ENCODE results near the gene GM2A. TPM values are rescaled to one million over a fixed set of nuclear protein-coding genes. Genes with fewer than 3 reads are reported as not detected.

The GM2A gene
- total and polyA plus RNA-seq, 3 donors from 2014 or later = 29.8 to 54.4 (median 38.0) TPM

- WGBS, 2 donors = 86 to 93% methylated on average over 2 of the region's 2 CpGs
- Histone ChIP-seq H3K27ac (no peak overlapping the region), H3K9me3 (no peaks in the 10 kb centered on the region), H3K4me1 (no peaks in the 10 kb centered on the region), H3K36me3 (ENCODE audit: low read depth, missing control alignments) (no peaks in the 10 kb centered on the region), H3K4me3 (no peak overlapping the region), H3K27me3 (no peaks in the 10 kb centered on the region)
- TF ChIP-seq POLR2A (IDR thresholded peaks at IDR 0.05) = no peak
- no peak for TF ChIP-seq CTCF (IDR thresholded peaks at IDR 0.05)
- no peak for DNase-seq
- intact Hi-C loops (cut with DNase I; ENCODE audit: low total_unique reads) = no loop called here
Observed at GRCh38 chr5:151280443-151280842, 27.5 kb downstream of the GM2A start.

DNA sequence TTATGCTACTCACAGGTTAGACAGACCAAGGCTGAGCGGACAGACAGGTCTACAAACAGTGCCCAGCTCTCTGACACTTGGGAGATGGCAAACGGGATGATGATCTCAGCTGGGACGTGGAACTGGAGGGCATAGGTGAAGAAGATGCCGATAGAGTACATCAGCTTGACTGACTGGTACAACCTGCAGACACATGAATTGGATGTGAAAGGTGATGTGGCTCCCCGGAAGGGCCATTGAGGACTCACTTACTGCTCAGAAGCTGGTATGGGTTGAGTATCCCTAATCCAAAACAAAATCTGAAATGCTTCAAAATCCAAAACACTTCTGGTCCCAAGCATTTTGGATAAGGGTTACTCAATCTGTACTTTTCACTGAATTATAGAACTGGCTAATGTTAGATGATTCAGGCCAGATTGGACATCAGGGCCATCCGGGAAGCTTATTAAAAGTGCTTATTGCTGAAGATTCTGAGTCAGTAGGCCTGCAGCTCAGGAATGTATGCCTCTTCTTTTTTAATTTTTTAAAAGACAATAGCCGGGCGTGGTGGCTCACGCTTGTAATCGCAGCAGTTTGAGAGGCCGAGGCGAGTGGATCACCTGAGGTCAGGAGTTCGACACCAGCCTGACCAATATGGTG is 28.1 kb downstream of the GM2A start:
- no peak for DNase-seq
- no peak overlapping the region for H3K4me3 ChIP-seq

GRCh38 chr5:151283120-151283825 is 30.3 kb downstream of the GM2A start:
- Histone ChIP-seq H3K4me3 (no peak overlapping the region), H3K27ac (no peak overlapping the region), H3K9me3 (no peaks in the 10 kb centered on the region), H3K4me1 (no peaks in the 10 kb centered on the region), H3K27me3 (no peaks in the 10 kb centered on the region), H3K36me3 (ENCODE audit: low read depth, missing control alignments) (no peaks in the 10 kb centered on the region)
- no peak for DNase-seq
- 83 to 86% methylated on average over 4 of the region's 4 CpGs for WGBS, 2 donors
- no peak for TF ChIP-seq POLR2A (IDR thresholded peaks at IDR 0.05)
- TF ChIP-seq CTCF (IDR thresholded peaks at IDR 0.05) = no peak
- intact Hi-C loops (cut with DNase I; ENCODE audit: low total_unique reads) = no loop called here

More for the DNA sequence above, 28.1 kb downstream of the GM2A start:
- no peaks in the 10 kb centered on the region for H3K9me3 ChIP-seq
- TF ChIP-seq CTCF (IDR thresholded peaks at IDR 0.05) = no peak
- H3K4me1 ChIP-seq = no peaks in the 10 kb centered on the region
- intact Hi-C loops (cut with DNase I; ENCODE audit: low total_unique reads) = no loop called here
- WGBS, 2 donors = 94 to 98% methylated on average over 13 of the region's 13 CpGs
- H3K27me3 ChIP-seq = no peaks in the 10 kb centered on the region
- no peak overlapping the region for H3K27ac ChIP-seq
- H3K36me3 ChIP-seq (ENCODE audit: low read depth, missing control alignments) = no peaks in the 10 kb centered on the region

GRCh38 chr5:151284392-151284967 is 31.5 kb downstream of the GM2A start:
- WGBS, 2 donors = 43 to 56% methylated on average over 8 of the region's 8 CpGs
- Histone ChIP-seq H3K4me3 (no peak overlapping the region), H3K27ac (no peak overlapping the region), H3K36me3 (ENCODE audit: low read depth, missing control alignments) (no peaks in the 10 kb centered on the region), H3K27me3 (no peaks in the 10 kb centered on the region), H3K4me1 (no peaks in the 10 kb centered on the region), H3K9me3 (no peaks in the 10 kb centered on the region)
- intact Hi-C loops (cut with DNase I; ENCODE audit: low total_unique reads) = no loop called here
- DNase-seq = no peak
- TF ChIP-seq POLR2A (IDR thresholded peaks at IDR 0.05) (no peak), CTCF (IDR thresholded peaks at IDR 0.05) (peak in 1 of 3 experiments; percentile 14)

Measured in testis (tissue), 3 donors.